Liver (tissue), 9 donors: ENCODE results near the gene GSTA3. TPM values are rescaled to one million over a fixed set of nuclear protein-coding genes. Genes with fewer than 3 reads are reported as not detected.
A peak's percentile ranks its signal among the peaks of the same experiment; 100 is the strongest.

Source experiments
- DNase-seq: peaks from one replicate; pipeline ENCODE4 v3.0.0-alpha.2; 2017; ENCODE audit warnings: low spot score
- H3K27ac ChIP-seq, 2 donors: one replicate each; pipeline ENCODE4 v1.7.0; 2013; ENCODE audit warnings: inconsistent platforms in 2 of 2, low read length in 2 of 2, control low read depth in 1 of 2, low read depth in 1 of 2, mild to moderate bottlenecking in 1 of 2
- H3K27me3 ChIP-seq, 4 donors: one replicate each; pipeline versions ENCODE4 v1.6.1 to v1.7.0; 2013; ENCODE audit warnings: low read length in 3 of 4, inconsistent platforms in 1 of 4, mild to moderate bottlenecking in 1 of 4, moderate library complexity in 1 of 4; ENCODE audit not compliant: control insufficient read depth in 4 of 4, insufficient read depth in 4 of 4
- H3K36me3 ChIP-seq, 4 donors: one replicate each; pipeline versions ENCODE4 v1.6.1 to v1.7.0; 2013; ENCODE audit warnings: low read length in 3 of 4, mild to moderate bottlenecking in 3 of 4, low read depth in 1 of 4, moderate library complexity in 1 of 4; ENCODE audit not compliant: control insufficient read depth in 4 of 4, insufficient read depth in 3 of 4
- H3K4me1 ChIP-seq, 4 donors: one replicate each; pipeline versions ENCODE4 v1.6.1 to v1.7.0; 2013; ENCODE audit warnings: low read length in 3 of 4, mild to moderate bottlenecking in 3 of 4, moderate library complexity in 1 of 4; ENCODE audit not compliant: control insufficient read depth in 4 of 4, insufficient read depth in 4 of 4
- H3K4me3 ChIP-seq, 3 donors: one replicate each; pipeline versions ENCODE4 v1.6.1 to v1.7.0; 2013; ENCODE audit warnings: low read length in 3 of 3, control low read depth in 1 of 3, low read depth in 1 of 3, mild to moderate bottlenecking in 1 of 3
- H3K9ac ChIP-seq, 2 donors: one replicate each; pipeline ENCODE4 v1.7.0; 2013; ENCODE audit warnings: low read length in 2 of 2, mild to moderate bottlenecking in 2 of 2, moderate library complexity in 2 of 2, control low read depth in 1 of 2, low read depth in 1 of 2
- H3K9me3 ChIP-seq, 4 donors: one replicate each; pipeline versions ENCODE4 v1.6.1 to v1.7.0; 2013; ENCODE audit warnings: low read length in 3 of 4; ENCODE audit not compliant: control insufficient read depth in 4 of 4
- ATF3 ChIP-seq: IDR thresholded peaks from 2 replicates; pipeline ENCODE4 v1.6.1; 2016; ENCODE audit warnings: antibody characterized with exemption
- CTCF ChIP-seq: fragments of 150-350 bp; IDR thresholded peaks from 2 replicates; pipeline ENCODE4 v1.5.1; 2017; ENCODE audit warnings: improper control_type of control experiment, low read depth, low read length; ENCODE audit not compliant: missing input control
- EGR1 ChIP-seq, 2 donors: IDR thresholded peaks; 2 replicates each; pipeline ENCODE4 v1.6.1; 2016 to 2018; ENCODE audit warnings: antibody characterized with exemption in 2 of 2, low read depth in 2 of 2
- FOXA1 ChIP-seq: IDR thresholded peaks from 2 replicates; pipeline ENCODE4 v1.6.1; 2016; ENCODE audit warnings: antibody characterized with exemption
- FOXA2 ChIP-seq: IDR thresholded peaks from 2 replicates; pipeline ENCODE4 v1.6.1; 2016; ENCODE audit warnings: antibody characterized with exemption
- GABPA ChIP-seq, 2 donors: IDR thresholded peaks in 1 of 2; conservative IDR thresholded peaks in 1 of 2; 2 replicates each; pipeline ENCODE4 v1.6.1; 2016; ENCODE audit warnings: antibody characterized with exemption in 2 of 2, mild to moderate bottlenecking in 1 of 2, moderate library complexity in 1 of 2
- HNF4A ChIP-seq, 2 donors: conservative IDR thresholded peaks; 2 replicates each; pipeline ENCODE4 v1.6.1; 2016; ENCODE audit warnings: antibody characterized with exemption in 2 of 2, mild to moderate bottlenecking in 2 of 2
- HNF4G ChIP-seq: IDR thresholded peaks from 2 replicates; pipeline ENCODE4 v1.6.1; 2016; ENCODE audit warnings: antibody characterized with exemption
- JUND ChIP-seq, 2 donors: IDR thresholded peaks; 2 replicates each; pipeline ENCODE4 v1.6.1; 2016; ENCODE audit warnings: antibody characterized with exemption in 2 of 2
- MAX ChIP-seq: IDR thresholded peaks from 2 replicates; pipeline ENCODE4 v1.6.1; 2016; ENCODE audit warnings: antibody characterized with exemption
- NR2F2 ChIP-seq: IDR thresholded peaks from 2 replicates; pipeline ENCODE4 v1.6.1; 2016; ENCODE audit warnings: antibody characterized with exemption
- RAD21 ChIP-seq, 2 donors: IDR thresholded peaks; 2 replicates each; pipeline ENCODE4 v1.6.1; 2016; ENCODE audit warnings: antibody characterized with exemption in 2 of 2, mild to moderate bottlenecking in 2 of 2
- REST ChIP-seq: IDR thresholded peaks from 2 replicates; pipeline ENCODE4 v1.6.1; 2016; ENCODE audit warnings: antibody characterized with exemption, mild to moderate bottlenecking
- RXRA ChIP-seq, 2 donors: IDR thresholded peaks; 2 replicates each; pipeline ENCODE4 v1.6.1; 2017 to 2018; ENCODE audit warnings: antibody characterized with exemption in 2 of 2, mild to moderate bottlenecking in 1 of 2
- SP1 ChIP-seq: IDR thresholded peaks from 2 replicates; pipeline ENCODE4 v1.6.1; 2018; ENCODE audit warnings: antibody characterized with exemption, mild to moderate bottlenecking
- TAF1 ChIP-seq: conservative IDR thresholded peaks from 2 replicates; pipeline ENCODE4 v1.6.1; 2016; ENCODE audit warnings: antibody characterized with exemption, mild to moderate bottlenecking
- YY1 ChIP-seq: IDR thresholded peaks from 2 replicates; pipeline ENCODE4 v1.6.1; 2016; ENCODE audit warnings: antibody characterized with exemption, mild to moderate bottlenecking
- ZBTB33 ChIP-seq: IDR thresholded peaks from 2 replicates; pipeline ENCODE4 v1.6.1; 2016; ENCODE audit warnings: antibody characterized with exemption
- WGBS: extraction: QIAGEN DNeasy Blood & Tissue Kit; methylation state at CpG from one replicate; pipeline ENCODE4 v1.1.7; 2013; 5-methylcytosine and 5-hydroxymethylcytosine counted together
- polyA plus RNA-seq, 2 donors: library from polyadenylated mRNA; stranded (reverse) in 1 of 2; unstranded in 1 of 2; fragments of 200-250 nt in 1 of 2; fragments of >200 nt in 1 of 2; fragmentation: Nextera tagmentation in 1 of 2; extraction: Ambion mirVana in 1 of 2; gene quantifications; one replicate each; pipeline versions ENCODE4 v1.2.1 to v1.2.3, GENCODE V29; 2013 to 2015
- total RNA-seq, 2 donors: library from RNA; depleted of rRNA; stranded (reverse); fragments of >200 nt; gene quantifications; one replicate each; pipeline ENCODE4 v1.2.3, GENCODE V29; 2014
- donor health status: healthy.
- donor health status: healthy.
- donor health status: healthy.
- donor health status: healthy.
- donor health status: healthy.

The GSTA3 gene
- total and polyA plus RNA-seq, 4 donors = not detected

- H3K9me3 ChIP-seq = no peaks in the 10 kb centered on the region
- H3K9ac ChIP-seq = no peak overlapping the region
- no peaks in the 10 kb centered on the region for H3K27me3 ChIP-seq
- DNase-seq = no peak
- H3K4me1 ChIP-seq = no peaks in the 10 kb centered on the region
- H3K27ac ChIP-seq = no peak overlapping the region
- TF ChIP-seq GABPA (IDR thresholded peaks at IDR 0.05 in 1 of 2, conservative IDR thresholded peaks at IDR 0.05 in 1 of 2) (no peak), NR2F2 (no peak)
- no peak overlapping the region for H3K4me3 ChIP-seq
- WGBS = 90% methylated on average over 3 of the region's 3 CpGs
- H3K36me3 ChIP-seq = no peaks in the 10 kb centered on the region
Measured at GRCh38 chr6:52887910-52888524, 21.5 kb downstream of the GSTA3 start.

GRCh38 chr6:52881996-52882841 is 27.3 kb downstream of the GSTA3 start:
- WGBS = 6% methylated on average over 18 of the region's 18 CpGs
- Histone ChIP-seq H3K4me1 (no peaks in the 10 kb centered on the region), H3K27ac (no peak overlapping the region), H3K4me3 (peak overlapping the region; percentile 53 to 78 (median 73)), H3K36me3 (no peaks in the 10 kb centered on the region), H3K9me3 (no peaks in the 10 kb centered on the region), H3K27me3 (no peaks in the 10 kb centered on the region), H3K9ac (peak overlapping the region; percentile 34 to 74)
- TF ChIP-seq FOXA1 (no peak), HNF4G (peak; percentile 19), CTCF (peak; percentile 67), ATF3 (no peak), ZBTB33 (no peak), HNF4A (conservative IDR thresholded peaks at IDR 0.05) (peak; percentile 6 to 46), JUND (IDR thresholded peaks at IDR 0.05) (no peak), RAD21 (IDR thresholded peaks at IDR 0.05) (peak; percentile 90 to 91), TAF1 (no peak), MAX (no peak), GABPA (IDR thresholded peaks at IDR 0.05 in 1 of 2, conservative IDR thresholded peaks at IDR 0.05 in 1 of 2) (no peak), RXRA (IDR thresholded peaks at IDR 0.05) (peak in 1 of 2 donors; percentile 42), FOXA2 (no peak), SP1 (no peak), REST (no peak), EGR1 (IDR thresholded peaks at IDR 0.05; ENCODE audit: low read depth in 2 of 2) (no peak), YY1 (peak; percentile 24), NR2F2 (no peak)
- DNase-seq = peak; percentile 68
